Measurements from ENCODE around the gene NRG2. TPM values are rescaled to one million over a fixed set of nuclear protein-coding genes. Genes with fewer than 3 reads are reported as not detected.

Gene NRG2
- total and polyA plus RNA-seq, 11 donors = 0.72 to 4.8 (median 3.4) TPM

- Histone ChIP-seq H3K27ac (no peak overlapping the region), H3K27me3 (no peaks in the 10 kb centered on the region), H3K9me3 (no peaks in the 10 kb centered on the region), H3K36me3 (no peaks in the 10 kb centered on the region), H3K4me1 (no peaks in the 10 kb centered on the region), H3K4me3 (no peak overlapping the region)
- DNase-seq (no peak), ATAC-seq (no peak)
- intact Hi-C loops (cut with DNase I) = no loop called here
- WGBS, 4 donors = 80 to 88% (median 81%) methylated on average over 12 of the region's 12 CpGs
- TF ChIP-seq POLR2A (IDR thresholded peaks at IDR 0.05) (no peak), CTCF (IDR thresholded peaks at IDR 0.05) (no peak)
These were observed 118.5 kb downstream of the NRG2 start for GRCh38 chr5:139924294-139925215.

GRCh38 chr5:139919308-139919707, 123.8 kb downstream of the NRG2 start:
- no peak overlapping the region for H3K27ac ChIP-seq
- ATAC-seq (no peak), DNase-seq (no peak)
- H3K27me3 ChIP-seq = no peaks in the 10 kb centered on the region
- H3K36me3 ChIP-seq = no peaks in the 10 kb centered on the region
- no peak overlapping the region for H3K4me3 ChIP-seq
- intact Hi-C loops (cut with DNase I) = no loop called here
- H3K9me3 ChIP-seq = no peaks in the 10 kb centered on the region
- no peaks in the 10 kb centered on the region for H3K4me1 ChIP-seq
- no peak for TF ChIP-seq POLR2A (IDR thresholded peaks at IDR 0.05)
- TF ChIP-seq CTCF (IDR thresholded peaks at IDR 0.05) = no peak
- 38 to 52% (median 46%) methylated on average over 2 of the region's 2 CpGs for WGBS, 4 donors

GRCh38 chr5:139915834-139916233, 127.3 kb downstream of the NRG2 start:
- Histone ChIP-seq H3K27me3 (no peaks in the 10 kb centered on the region), H3K9me3 (no peaks in the 10 kb centered on the region), H3K27ac (no peak overlapping the region), H3K36me3 (no peaks in the 10 kb centered on the region), H3K4me3 (no peak overlapping the region), H3K4me1 (peaks cover 0 to 12% (median 0%) of the 10 kb centered on the region in 12 donors)
- WGBS, 4 donors = 50 to 60% (median 53%) methylated on average over 3 of the region's 3 CpGs
- no peak for DNase-seq
- TF ChIP-seq CTCF (IDR thresholded peaks at IDR 0.05) (no peak), POLR2A (IDR thresholded peaks at IDR 0.05) (no peak)
- intact Hi-C loops (cut with DNase I) = no loop called here
- no peak for ATAC-seq

- H3K4me1 ChIP-seq = peaks cover 0 to 12% (median 0%) of the 10 kb centered on the region in 12 donors
- DNase-seq (no peak), ATAC-seq (no peak)
- H3K4me3 ChIP-seq = no peak overlapping the region
- no peaks in the 10 kb centered on the region for H3K27me3 ChIP-seq
- H3K27ac ChIP-seq = no peak overlapping the region
- 75 to 89% (median 83%) methylated on average over 3 of the region's 3 CpGs for WGBS, 4 donors
- TF ChIP-seq CTCF (IDR thresholded peaks at IDR 0.05) = no peak
- no peak for TF ChIP-seq POLR2A (IDR thresholded peaks at IDR 0.05)
- no peaks in the 10 kb centered on the region for H3K9me3 ChIP-seq
- H3K36me3 ChIP-seq = no peaks in the 10 kb centered on the region
- intact Hi-C loops (cut with DNase I) = no loop called here
These were observed 127.8 kb downstream of the NRG2 start for GRCh38 chr5:139915266-139915665.
